H9 (cell line): ENCODE data around the gene TMEM44. TPM values are rescaled to one million over a fixed set of nuclear protein-coding genes. Genes with fewer than 3 reads are reported as not detected.

Experiments
- DNase-seq: peaks from one replicate; pipeline ENCODE4 v3.0.0-alpha.2; 2017
- H2AFZ ChIP-seq: one replicate; pipeline ENCODE4 v1.6.1; 2013; ENCODE audit warnings: mild to moderate bottlenecking, low read length, control low read depth, moderate library complexity
- H2AK5ac ChIP-seq: 2 replicates; pipeline ENCODE4 v1.6.1; 2013; ENCODE audit warnings: low read length, control low read depth, mixed read lengths; ENCODE audit not compliant: insufficient read length
- H2BK120ac ChIP-seq: one replicate; pipeline ENCODE4 v1.6.1; 2013; ENCODE audit warnings: low read depth, mild to moderate bottlenecking, low read length, control low read depth, inconsistent platforms; ENCODE audit not compliant: poor library complexity, severe bottlenecking
- H2BK12ac ChIP-seq: 2 replicates; pipeline ENCODE4 v1.6.1; 2013; ENCODE audit warnings: low read length, control low read depth, mixed read lengths, low read depth; ENCODE audit not compliant: insufficient read length
- H2BK15ac ChIP-seq: 2 replicates; pipeline ENCODE4 v1.6.1; 2013; ENCODE audit warnings: low read depth, low read length, control low read depth
- H2BK20ac ChIP-seq: one replicate; pipeline ENCODE4 v1.6.1; 2013; ENCODE audit warnings: low read depth, mild to moderate bottlenecking, low read length, control low read depth, inconsistent platforms; ENCODE audit not compliant: poor library complexity, severe bottlenecking
- H2BK5ac ChIP-seq: 2 replicates; pipeline ENCODE4 v1.6.1; 2013; ENCODE audit warnings: low read length, control low read depth, mixed read lengths; ENCODE audit not compliant: insufficient read length
- H3K14ac ChIP-seq: 2 replicates; pipeline ENCODE4 v1.6.1; 2013; ENCODE audit warnings: low read length, control low read depth; ENCODE audit not compliant: insufficient read depth
- H3K18ac ChIP-seq: 2 replicates; pipeline ENCODE4 v1.6.1; 2013; ENCODE audit warnings: low read depth, mild to moderate bottlenecking, mixed read lengths, low read length, control low read depth; ENCODE audit not compliant: insufficient read length
- H3K23ac ChIP-seq: 2 replicates; pipeline ENCODE4 v1.6.1; 2013; ENCODE audit warnings: low read length, control low read depth, mixed read lengths, low read depth; ENCODE audit not compliant: insufficient read length
- H3K23me2 ChIP-seq: 2 replicates; pipeline ENCODE4 v1.6.1; 2013; ENCODE audit warnings: low read depth, mild to moderate bottlenecking, mixed read lengths, low read length, control low read depth; ENCODE audit not compliant: insufficient read length, poor library complexity, severe bottlenecking
- H3K27ac ChIP-seq: 2 replicates; pipeline ENCODE4 v1.5.1; 2013; ENCODE audit warnings: low read length, control low read depth, mixed read lengths, low read depth; ENCODE audit not compliant: insufficient read length
- H3K27me3 ChIP-seq: 2 replicates; pipeline ENCODE4 v1.6.1; 2013; ENCODE audit warnings: low read length, control low read depth, inconsistent platforms; ENCODE audit not compliant: insufficient read depth
- H3K4ac ChIP-seq: 2 replicates; pipeline ENCODE4 v1.6.1; 2013; ENCODE audit warnings: low read depth, mild to moderate bottlenecking, control low read depth, inconsistent platforms, low read length, moderate library complexity
- H3K4me1 ChIP-seq: 2 replicates; pipeline ENCODE4 v1.6.1; 2013; ENCODE audit warnings: low read length, control low read depth, inconsistent platforms; ENCODE audit not compliant: insufficient read depth
- H3K4me2 ChIP-seq: 2 replicates; pipeline ENCODE4 v1.6.1; 2013; ENCODE audit warnings: low read length, control low read depth, mixed read lengths; ENCODE audit not compliant: insufficient read length, insufficient read depth
- H3K56ac ChIP-seq: 2 replicates; pipeline ENCODE4 v1.6.1; 2013; ENCODE audit warnings: low read depth, mild to moderate bottlenecking, mixed read lengths, low read length, control low read depth; ENCODE audit not compliant: insufficient read length
- H3K79me1 ChIP-seq: 2 replicates; pipeline ENCODE4 v1.6.1; 2013; ENCODE audit warnings: low read depth, mild to moderate bottlenecking, moderate library complexity, low read length, control low read depth, inconsistent platforms; ENCODE audit not compliant: insufficient read depth, poor library complexity, severe bottlenecking
- H3K79me2 ChIP-seq: 2 replicates; pipeline ENCODE4 v1.6.1; 2013; ENCODE audit warnings: low read length, control low read depth, inconsistent platforms; ENCODE audit not compliant: insufficient read depth
- H3K9ac ChIP-seq: 2 replicates; pipeline ENCODE4 v1.6.1; 2013; ENCODE audit warnings: low read length, control low read depth, mixed read lengths; ENCODE audit not compliant: insufficient read length; ENCODE audit errors: extremely low read depth
- H3K9me3 ChIP-seq: one replicate; pipeline ENCODE4 v1.6.1; 2013; ENCODE audit warnings: low read depth, low read length, inconsistent platforms; ENCODE audit not compliant: control insufficient read depth
- H3T11ph ChIP-seq: one replicate; pipeline ENCODE4 v1.6.1; 2013; ENCODE audit warnings: mild to moderate bottlenecking, low read length, control low read depth, inconsistent platforms
- H4K20me1 ChIP-seq: one replicate; pipeline ENCODE4 v1.6.1; 2013; ENCODE audit not compliant: control insufficient read depth, insufficient read length, insufficient read depth
- H4K5ac ChIP-seq: 2 replicates; pipeline ENCODE4 v1.6.1; 2013; ENCODE audit warnings: low read depth, mild to moderate bottlenecking, mixed read lengths, low read length, control low read depth; ENCODE audit not compliant: insufficient read length
- H4K8ac ChIP-seq: replicated peaks from 2 replicates; pipeline ENCODE4 v1.6.1; 2013; ENCODE audit warnings: low read length, control low read depth, mixed read lengths, low read depth; ENCODE audit not compliant: insufficient read length
- H4K91ac ChIP-seq: 2 replicates; pipeline ENCODE4 v1.6.1; 2013; ENCODE audit warnings: low read depth, mild to moderate bottlenecking, moderate library complexity, mixed read lengths, low read length, control low read depth; ENCODE audit not compliant: insufficient read length
- H3K27ac Mint-ChIP-seq, 3 experiments: 2 replicates in 2 of 3; 3 replicates in 1 of 3; pipeline ENCODE4 v1.8.0; 2020 to 2021; ENCODE audit warnings: mixed read lengths in 3 of 3, mild to moderate bottlenecking in 1 of 3, moderate library complexity in 1 of 3
- H3K27me3 Mint-ChIP-seq: 2 replicates; pipeline ENCODE4 v1.8.0; 2021; ENCODE audit warnings: low read depth, mild to moderate bottlenecking, moderate library complexity, mixed read lengths
- H3K36me3 Mint-ChIP-seq, 3 experiments: 2 replicates in 2 of 3; 3 replicates in 1 of 3; pipeline ENCODE4 v1.8.0; 2020 to 2021; ENCODE audit warnings: low read depth in 3 of 3, mixed read lengths in 3 of 3; ENCODE audit not compliant: insufficient read depth in 1 of 3
- H3K4me1 Mint-ChIP-seq, 2 experiments: 2 replicates each; pipeline ENCODE4 v1.8.0; 2020; ENCODE audit warnings: mixed read lengths in 2 of 2
- H3K4me3 Mint-ChIP-seq, 2 experiments: 2 replicates in 1 of 2; 3 replicates in 1 of 2; pipeline ENCODE4 v1.8.0; 2020 to 2021; ENCODE audit warnings: mild to moderate bottlenecking in 2 of 2, mixed read lengths in 2 of 2, moderate library complexity in 1 of 2
- H3K9me3 Mint-ChIP-seq, 2 experiments: 2 replicates in 1 of 2; 3 replicates in 1 of 2; pipeline ENCODE4 v1.8.0; 2020; ENCODE audit warnings: mild to moderate bottlenecking in 2 of 2, mixed read lengths in 2 of 2, moderate library complexity in 1 of 2
- CTCF ChIP-seq: fragments of 200-600 bp; sonication (generic); conservative IDR thresholded peaks from 3 replicates; pipeline ENCODE4 v1.8.0; 2021; ENCODE audit warnings: antibody characterized with exemption, mild to moderate bottlenecking
- WGBS: extraction: QIAGEN DNeasy Blood & Tissue Kit; methylation state at CpG from one replicate; pipeline ENCODE4 v1.1.7; 2013; ENCODE audit warnings: missing lambda C conversion rate, low lambda C conversion rate, mixed read lengths; ENCODE audit not compliant: insufficient read length; ENCODE audit errors: extremely low coverage; 5-methylcytosine and 5-hydroxymethylcytosine counted together
- total RNA-seq: library from RNA; stranded (reverse); gene quantifications from 2 replicates; pipeline ENCODE4 v1.2.1, GENCODE V29; 2021

Gene TMEM44
- total RNA-seq, 1 experiment from 2014 or later, result 19.8 TPM

- no peak overlapping the region for H4K91ac ChIP-seq
- DNase-seq, result no peak
- H3K27me3 ChIP-seq, result no peaks in the 10 kb centered on the region
- no peak overlapping the region for H3K4me2 ChIP-seq
- H3K9me3 ChIP-seq, result no peaks in the 10 kb centered on the region
- H3T11ph ChIP-seq, result no peak overlapping the region
- H2AFZ ChIP-seq, result no peak overlapping the region
- no peak overlapping the region for H3K14ac ChIP-seq
- H3K18ac ChIP-seq, result no peak overlapping the region
- H3K27ac ChIP-seq, result no peak overlapping the region
- H3K27me3 Mint-ChIP-seq, result no peaks in the 10 kb centered on the region
- H3K36me3 Mint-ChIP-seq, result peaks cover 15 to 67% (median 48%) of the 10 kb centered on the region in 3 experiments; a peak in 6 of 7 replicates
- H3K23ac ChIP-seq, result no peak overlapping the region
- H3K23me2 ChIP-seq, result no peaks in the 10 kb centered on the region
- no peaks in the 10 kb centered on the region for H3K9me3 Mint-ChIP-seq
- TF ChIP-seq CTCF, result no peak
- H3K56ac ChIP-seq, result no peak overlapping the region
- no peak overlapping the region for H2BK20ac ChIP-seq
- peak overlapping the region in 1 of 3 experiments; percentile 24; a peak in 1 of 7 replicates for H3K27ac Mint-ChIP-seq
- no peak overlapping the region for H4K8ac ChIP-seq
- no peak overlapping the region for H4K5ac ChIP-seq
- H3K4me1 Mint-ChIP-seq, result peaks cover 0 to 6% of the 10 kb centered on the region in 2 experiments; a peak in 2 of 4 replicates
- no peaks in the 10 kb centered on the region; the same call in 1 of the 2 replicates for H3K79me2 ChIP-seq
- no peak overlapping the region for H3K9ac ChIP-seq
- H2BK120ac ChIP-seq, result no peak overlapping the region
- H3K4me1 ChIP-seq, result no peaks in the 10 kb centered on the region
- no peak overlapping the region for H2BK12ac ChIP-seq
- WGBS, result no CpG with 5 or more reads among the region's 7 CpGs
- H3K79me1 ChIP-seq, result no peaks in the 10 kb centered on the region
- H3K4me3 Mint-ChIP-seq, result no peak overlapping the region
- no peaks in the 10 kb centered on the region for H4K20me1 ChIP-seq
- no peak overlapping the region for H2BK15ac ChIP-seq
- H2AK5ac ChIP-seq, result no peak overlapping the region
- no peak overlapping the region for H3K4ac ChIP-seq
- H2BK5ac ChIP-seq, result no peak overlapping the region
These were observed 31.6 kb upstream of the TMEM44 start for GRCh38 chr3:194664857-194665256.
